RPMI7951 (cell line): ENCODE measurements around the gene HPN. TPM values are rescaled to one million over a fixed set of nuclear protein-coding genes. Genes with fewer than 3 reads are reported as not detected.
"Not testable (repeated sequence)": the region's sequence is repeated elsewhere in the genome, so short reads cannot be mapped to it uniquely, and the experiment has no call there.

Experiments used
- DNase-seq: peaks from one replicate; pipeline ENCODE4 v3.0.0-alpha.2; 2012; ENCODE audit warnings: low read depth
- total RNA-seq: library from RNA; depleted of rRNA; stranded (reverse); fragments of >200 nt; shearing (Covaris generic); gene quantifications from 2 replicates; pipeline ENCODE4 v1.2.3, GENCODE V29; 2014

HPN gene
- total RNA-seq, 1 experiment from 2014 or later: not detected

DNA sequence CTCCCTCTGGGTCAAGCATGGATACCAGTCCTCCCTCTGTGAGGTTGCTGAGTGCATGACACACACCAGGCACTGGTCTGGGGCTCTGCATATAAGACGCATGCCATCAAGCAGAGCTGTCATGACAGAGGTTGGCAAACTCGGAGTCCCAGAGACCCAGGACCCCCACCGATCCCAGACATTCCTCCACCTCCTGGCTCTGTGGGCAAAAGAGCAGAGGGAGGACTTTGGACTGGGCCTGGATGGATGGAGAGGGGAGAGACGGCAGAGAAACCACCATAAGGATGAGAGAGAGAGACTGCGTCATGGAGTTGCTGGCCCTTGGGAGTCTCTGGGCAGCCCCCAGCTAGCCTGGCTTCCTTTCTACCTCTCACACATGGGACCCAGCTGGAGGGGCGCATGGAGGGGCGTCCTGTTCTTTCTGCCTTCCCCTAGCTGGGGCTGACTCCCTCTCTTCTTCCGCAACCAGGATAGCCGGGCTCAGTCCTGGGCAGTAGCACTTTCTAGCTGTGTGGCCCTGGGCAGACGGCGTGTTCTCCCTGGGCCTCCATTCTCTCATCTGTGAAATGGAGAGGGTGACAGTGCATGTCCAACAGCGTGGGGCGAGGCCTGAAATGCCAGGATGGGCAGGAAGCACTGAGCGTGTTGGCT is 1.6 kb downstream of the HPN start:
- no peak for DNase-seq

DNA sequence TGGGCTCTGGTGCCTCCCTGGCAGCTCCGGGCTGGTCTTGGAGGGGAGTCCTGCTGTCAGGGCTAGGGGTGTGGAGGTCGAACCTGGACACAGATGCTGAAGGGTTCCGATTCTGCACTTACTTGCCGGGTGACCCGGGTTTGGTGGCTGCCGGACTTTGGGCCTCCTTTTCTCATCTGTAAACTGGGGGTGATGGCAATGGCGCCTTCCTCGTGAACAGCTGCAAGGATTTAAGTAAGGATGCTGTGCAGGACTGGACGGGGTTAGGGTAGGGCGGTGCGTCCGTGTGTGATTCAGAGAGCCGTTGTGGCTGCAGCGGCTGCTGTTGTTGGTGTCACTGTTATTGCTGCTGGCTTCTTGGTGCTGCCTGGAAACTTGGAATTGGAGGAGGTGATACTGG is 2.4 kb downstream of the HPN start:
- no peak for DNase-seq

DNA sequence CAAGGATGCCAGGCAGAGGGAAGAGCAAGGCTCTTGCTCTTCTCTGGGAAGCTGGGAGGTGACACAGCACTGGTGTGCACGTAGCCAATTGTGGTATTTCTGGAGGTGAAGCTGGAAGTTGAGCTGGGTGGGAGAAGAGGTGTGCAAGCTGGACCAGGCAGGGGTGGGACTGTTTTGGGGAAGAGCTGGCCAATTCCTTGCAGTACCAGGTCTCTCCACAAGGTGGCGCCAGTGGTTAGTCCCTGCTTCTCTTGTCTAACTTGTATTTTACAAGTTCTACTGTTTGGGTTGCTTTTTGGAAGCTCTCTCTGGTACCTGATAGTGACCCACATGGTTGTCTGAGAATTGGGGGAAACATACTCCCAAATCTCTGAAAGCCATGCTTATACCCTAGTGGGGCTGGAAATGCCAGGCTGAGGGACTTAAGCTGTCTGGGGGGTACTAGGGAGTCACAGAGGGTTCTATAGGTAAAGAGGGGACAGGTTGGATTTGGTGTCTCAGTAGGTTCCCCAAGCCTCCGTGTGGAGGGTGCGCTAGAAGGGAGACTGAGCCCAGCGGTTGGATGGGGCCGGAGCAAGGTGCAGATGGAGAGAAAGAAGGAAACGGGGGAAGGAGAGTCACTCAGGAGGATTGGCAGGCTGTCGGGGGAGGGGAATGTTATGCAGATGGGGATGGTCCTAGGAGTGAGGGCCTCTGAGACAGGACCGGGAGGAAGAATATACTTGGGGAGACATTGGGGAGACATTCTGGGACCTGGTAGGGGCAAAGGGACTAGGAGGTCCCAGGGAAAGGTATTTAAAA is 3.0 kb downstream of the HPN start:
- DNase-seq: peak; percentile 41

DNA sequence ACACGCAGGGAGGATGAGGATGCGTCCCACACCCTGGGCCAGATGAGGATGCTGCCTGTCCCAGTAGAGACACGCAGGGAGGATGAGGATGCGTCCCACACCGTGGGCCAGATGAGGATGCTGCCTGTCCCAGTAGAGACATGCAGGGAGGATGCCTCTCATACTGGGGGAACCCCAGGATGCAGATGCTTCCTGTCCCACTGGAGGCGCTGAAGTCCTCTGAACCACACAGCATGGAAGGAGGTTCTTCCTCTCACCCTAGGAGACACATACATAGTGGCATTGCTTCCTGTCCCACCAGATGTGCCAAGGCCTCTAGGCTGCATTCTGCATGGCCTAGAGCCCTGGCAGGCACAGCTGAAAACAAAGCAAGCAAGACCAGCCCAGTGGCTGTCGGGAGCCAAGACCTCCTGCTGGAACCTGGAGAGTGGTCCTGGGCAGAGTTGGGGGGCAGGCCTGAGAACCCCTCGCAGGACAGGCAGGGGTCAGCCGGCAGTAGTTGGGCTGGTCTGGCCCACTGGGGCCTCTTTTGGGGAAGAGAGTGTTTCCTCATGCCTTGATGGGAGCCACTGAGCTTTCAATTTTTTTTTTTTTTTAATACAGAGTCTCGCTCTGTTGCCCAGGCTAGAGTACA is 4.3 kb downstream of the HPN start:
- DNase-seq: peak; percentile 45

DNA sequence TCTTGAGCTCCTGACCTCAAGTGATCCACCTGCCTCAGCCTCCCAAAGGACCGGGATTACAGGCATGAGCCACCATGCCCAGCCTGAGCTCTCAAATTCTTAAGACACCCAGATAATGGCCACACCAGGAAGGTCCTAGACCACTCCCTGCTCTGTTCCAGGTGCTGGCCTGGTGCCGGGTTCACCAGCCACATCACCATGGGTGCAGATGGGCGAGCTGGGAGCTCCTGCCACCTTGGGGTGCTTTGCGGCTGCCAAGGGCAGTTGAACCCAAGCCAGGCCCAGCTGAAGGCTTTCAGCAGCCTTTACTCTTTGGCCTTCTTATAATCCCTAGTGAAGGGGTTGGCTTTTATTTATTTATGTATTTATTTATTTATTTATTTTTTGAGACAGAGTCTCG is 4.9 kb downstream of the HPN start:
- no peak for DNase-seq

DNA sequence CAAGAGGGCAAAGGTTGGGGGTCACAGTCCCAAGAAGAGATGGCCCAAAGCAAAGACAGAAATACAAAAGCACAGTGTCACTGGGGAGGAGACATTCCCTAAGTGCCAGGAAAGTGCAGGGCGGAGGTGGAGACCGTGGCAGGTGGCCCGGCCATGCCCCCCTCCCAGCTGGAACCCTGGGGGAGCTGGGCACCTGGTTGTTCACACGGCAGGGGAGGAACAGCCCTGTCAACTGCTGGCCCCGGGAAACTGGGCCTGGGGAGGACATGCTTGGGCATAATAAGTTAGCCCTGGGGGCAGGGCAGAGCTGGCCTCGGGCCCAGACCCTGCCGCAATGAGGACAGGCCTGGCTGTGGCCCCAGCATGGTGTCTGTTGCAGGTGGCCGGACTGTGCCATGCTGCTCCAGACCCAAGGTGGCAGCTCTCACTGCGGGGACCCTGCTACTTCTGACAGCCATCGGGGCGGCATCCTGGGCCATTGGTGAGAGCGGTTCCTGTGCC is 7.4 kb downstream of the HPN start:
- DNase-seq: no peak

DNA sequence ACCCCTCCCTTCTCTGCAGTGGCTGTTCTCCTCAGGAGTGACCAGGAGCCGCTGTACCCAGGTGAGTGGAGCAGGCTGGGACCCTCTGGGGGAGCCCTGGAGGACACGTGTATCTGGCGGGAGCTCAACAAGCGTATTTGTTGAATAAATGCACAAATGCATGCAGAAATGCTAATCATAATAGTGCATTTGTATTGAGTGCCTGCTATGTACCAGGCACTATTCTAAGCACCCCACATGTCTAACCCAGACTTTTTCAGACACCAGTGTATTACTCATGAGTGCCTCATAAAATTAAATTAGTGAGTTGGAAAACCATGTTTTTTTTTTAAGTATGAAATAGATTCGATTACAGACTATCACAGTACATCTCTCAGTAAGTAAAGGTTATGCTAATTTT is 7.9 kb downstream of the HPN start:
- DNase-seq: no peak

DNA sequence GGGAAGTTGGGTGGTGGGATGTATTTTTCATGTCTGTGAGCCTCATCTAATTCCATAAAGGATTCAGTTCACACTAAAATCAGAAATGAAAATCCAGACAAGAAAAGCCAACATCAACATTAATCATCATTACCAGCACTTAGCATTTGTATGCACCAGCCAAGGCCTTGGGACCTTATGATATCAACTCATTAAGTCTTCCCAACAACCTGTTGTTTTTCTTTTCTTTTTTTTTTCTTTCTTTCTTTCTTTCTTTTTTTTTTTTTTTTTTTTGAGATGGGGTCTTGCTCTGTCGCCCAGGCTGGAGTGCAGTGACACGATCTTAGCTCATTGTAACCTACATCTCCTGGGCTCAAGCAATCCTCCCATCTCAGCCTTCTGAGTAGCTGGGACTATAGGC is 9.1 kb downstream of the HPN start:
- DNase-seq: not testable (repeated sequence)

DNA sequence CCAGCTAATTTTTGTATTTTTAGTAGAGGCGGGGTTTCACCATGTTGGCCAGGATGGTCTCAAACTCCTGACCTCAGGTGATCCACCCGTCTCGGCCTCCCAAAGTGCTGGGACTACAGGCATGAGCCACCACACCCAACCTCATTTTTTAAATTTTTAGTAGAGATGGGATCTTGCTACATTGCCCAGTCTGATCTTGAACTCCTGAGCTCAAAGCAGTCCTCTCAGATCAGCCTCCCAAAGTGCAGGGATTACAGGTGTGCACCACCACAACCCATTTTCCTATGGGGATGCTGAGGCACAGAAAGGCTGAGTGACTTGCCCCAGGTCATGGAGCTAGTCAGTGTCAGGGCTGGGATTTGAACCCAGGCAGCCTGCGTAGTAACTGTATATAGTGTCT is 9.7 kb downstream of the HPN start:
- not testable (repeated sequence) for DNase-seq

DNA sequence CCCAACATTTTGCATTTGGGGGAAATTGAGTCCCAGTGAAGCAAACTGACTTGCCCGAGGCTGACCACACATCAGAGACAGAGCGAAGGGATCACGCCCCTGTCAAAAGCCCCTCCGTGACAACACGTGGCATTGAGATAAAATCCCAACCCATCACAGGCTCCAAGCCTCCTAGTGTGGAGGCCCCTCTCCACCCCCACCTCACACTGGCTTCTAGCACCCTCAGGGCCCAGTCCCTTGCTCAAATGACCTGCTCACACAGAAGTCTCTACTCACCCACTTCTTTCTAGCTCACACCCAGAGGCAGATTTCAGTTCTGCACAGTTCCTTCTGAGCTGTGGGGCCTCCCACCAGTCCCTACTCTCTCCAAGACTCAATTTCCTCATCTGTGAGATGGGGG is 10.3 kb downstream of the HPN start:
- DNase-seq: no peak

DNA sequence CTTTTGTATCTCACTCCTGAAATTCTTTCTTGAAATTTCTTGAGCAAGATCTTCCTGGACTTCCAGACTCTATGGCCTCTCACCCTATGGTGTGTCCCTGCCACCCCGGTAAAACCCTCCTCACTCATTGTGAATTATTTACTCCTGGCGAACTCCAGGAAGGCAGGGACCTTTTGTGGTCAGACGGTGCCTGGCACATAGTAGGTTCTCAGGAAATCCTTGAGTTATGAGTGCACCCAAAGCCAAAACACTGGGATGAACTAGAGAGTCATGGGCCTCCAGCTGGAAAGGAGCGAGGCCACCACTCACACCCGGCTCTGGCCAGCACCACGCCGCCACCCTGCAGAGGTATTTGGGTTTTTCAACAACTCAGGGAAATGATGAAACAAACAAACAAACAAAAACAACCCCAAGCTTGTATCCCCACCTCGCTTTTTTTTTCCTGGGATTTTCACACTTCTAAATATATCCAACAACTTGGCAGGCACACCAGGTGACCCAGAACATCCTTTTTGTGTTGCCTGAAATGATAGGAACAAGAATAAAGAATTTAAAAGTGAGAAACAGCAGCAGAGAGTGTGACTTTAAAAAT is 11.2 kb downstream of the HPN start:
- no peak for DNase-seq

DNA sequence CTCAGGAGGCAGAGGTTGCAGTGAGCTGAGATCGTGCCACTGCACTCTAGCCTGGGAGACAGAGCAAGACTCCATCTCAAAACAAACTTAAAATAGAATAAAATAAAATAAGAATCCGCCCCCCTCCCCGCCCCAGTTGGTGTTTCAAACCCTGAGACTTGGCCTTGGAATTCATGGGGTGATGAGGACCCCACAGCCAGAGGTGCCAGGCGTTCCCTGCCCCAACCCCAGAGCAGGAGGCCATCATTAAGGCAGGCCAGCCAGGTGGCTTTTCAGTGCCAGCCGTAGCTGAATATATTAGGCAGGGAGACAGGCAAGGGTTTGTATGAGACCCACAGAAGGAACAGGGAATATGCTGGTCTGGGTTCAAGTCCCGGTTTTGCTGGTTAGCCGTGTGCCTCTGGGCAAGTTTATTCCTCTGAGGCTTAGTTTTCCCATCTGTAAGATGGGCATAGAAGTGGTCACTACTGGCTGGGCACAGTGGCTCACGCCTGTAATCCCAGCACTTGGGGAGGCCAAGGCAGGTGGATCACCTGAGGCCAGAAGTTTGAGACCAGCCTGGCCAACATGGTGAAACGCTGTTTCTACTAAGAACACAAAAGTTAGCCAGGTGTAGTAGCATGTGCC is 12.3 kb downstream of the HPN start:
- no peak for DNase-seq

DNA sequence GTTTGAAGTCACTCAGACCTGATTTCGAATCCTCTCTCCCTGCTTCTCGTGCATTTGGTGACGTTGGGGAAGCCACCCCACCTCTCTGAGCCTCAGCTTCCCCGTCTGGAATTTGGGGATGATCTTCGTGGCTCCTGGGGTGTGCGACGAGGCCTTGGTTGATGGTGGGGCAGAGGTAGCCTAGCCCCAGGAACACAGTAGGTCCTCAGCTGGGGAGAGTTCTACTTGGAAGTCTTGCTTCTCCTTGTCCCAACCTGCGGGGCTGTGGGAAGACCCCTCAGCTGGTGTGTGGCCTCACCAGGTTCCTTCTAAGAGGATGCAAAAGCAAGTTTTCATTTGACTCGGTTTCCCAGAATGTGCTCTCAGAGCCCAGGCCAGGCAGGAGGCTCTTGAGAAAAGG is 13.1 kb downstream of the HPN start:
- DNase-seq: no peak

DNA sequence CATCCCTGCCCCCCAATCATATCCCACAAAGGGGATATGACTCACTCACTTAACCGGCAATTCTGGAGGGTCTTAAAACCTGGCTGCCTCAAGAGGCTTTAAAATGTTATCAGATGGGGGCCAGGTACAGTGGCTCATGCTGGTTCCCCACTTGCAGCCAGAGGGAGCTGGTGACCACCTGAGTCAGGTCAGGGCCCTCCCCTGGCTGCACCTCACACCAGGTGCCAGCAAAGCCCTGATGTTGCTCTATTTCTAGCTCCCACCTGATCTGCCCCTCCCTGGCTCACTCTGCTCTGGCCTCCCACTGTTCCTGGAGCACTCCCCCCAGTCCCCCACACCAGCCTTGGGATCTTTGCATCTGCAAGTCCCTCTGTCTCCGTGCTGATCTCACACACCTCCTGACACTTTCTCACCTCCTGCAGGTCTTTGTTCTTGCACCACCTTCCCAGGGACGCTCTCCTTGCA is 14.2 kb downstream of the HPN start:
- DNase-seq: no peak

DNA sequence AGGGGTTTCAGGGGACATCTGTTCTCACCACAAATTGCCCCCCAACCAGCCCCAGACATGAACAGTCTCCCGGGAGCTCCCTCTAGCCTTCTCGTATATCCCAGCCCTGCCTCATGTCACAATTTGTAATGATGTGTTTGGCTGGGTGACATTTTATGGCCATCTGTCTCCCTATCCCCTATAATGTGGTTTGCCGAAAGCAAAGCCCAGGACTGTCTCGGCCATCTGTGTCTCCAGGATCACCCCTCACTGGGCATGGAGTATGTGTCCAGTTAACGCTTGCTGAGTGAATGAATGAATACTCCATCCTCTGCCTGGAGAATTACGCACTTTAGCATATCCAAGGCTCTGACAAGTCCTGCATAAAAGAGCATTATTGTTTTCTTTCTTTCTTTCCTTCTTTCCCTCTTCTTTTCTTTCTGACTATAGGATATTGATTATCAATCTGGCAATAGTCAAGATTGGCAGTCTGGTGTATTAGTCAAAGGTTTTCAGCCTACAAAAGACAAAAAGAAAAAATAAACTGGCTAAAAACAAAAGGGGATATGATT is 15.1 kb downstream of the HPN start:
- DNase-seq: no peak

DNA sequence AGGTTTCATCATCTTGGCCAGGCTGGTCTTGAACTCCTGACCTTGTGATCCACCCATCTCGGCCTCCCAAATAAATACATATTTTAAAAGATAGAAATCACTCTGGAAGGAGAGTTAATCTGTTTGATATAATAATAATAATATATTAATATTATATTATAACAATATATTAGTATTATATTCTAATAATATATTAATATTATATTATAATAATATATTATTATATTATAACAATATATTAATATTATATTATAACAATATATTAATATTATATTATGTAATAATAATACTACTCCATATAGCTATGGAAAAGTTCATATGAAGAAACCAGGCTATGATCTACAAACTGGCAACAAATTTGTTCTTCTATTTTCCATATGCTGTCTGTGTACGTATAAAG is 16.8 kb downstream of the HPN start:
- DNase-seq: no peak

DNA sequence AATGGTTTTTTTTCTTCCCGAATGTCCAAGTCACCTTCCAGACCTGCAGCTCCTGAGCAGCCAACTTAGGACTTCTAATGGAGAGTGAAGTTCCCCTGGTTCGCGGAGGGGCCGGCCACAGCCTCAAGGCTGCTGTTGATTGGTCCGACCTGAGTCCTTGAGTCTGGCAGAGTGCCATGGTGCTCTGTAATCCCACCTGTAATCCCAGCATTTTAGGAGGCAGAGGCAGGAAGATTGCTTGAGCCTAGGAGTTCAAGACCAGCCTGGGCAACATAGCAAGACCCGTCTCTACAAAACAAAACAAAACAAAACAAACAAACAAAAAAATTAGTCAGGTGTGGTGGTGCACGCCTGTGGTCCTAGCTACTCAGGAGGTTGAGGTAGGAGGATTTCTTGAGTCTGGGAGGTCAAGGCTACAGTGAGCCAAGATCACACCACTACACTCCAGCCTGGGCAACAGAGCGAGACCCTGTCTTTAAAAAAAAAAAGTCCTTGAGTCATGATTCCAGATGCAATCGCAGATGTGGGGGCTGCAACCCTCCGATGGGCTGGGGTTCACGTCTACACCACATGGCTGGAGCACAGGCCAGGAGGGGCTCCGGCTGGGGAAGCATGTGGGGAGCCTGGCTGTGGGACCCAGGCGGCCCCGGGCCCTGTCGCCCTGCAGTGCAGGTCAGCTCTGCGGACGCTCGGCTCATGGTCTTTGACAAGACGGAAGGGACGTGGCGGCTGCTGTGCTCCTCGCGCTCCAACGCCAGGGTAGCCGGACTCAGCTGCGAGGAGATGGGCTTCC is 17.7 kb downstream of the HPN start:
- DNase-seq: no peak

DNA sequence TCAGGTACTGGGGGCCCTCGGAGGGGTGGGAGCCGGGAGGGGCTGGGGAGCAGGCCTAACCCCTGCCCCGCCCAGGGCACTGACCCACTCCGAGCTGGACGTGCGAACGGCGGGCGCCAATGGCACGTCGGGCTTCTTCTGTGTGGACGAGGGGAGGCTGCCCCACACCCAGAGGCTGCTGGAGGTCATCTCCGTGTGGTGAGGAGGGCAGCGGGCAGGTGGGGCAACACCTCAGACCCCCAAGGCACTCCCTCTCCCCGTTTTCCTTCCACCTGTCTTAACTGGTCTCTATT is 18.2 kb downstream of the HPN start:
- DNase-seq: no peak

DNA sequence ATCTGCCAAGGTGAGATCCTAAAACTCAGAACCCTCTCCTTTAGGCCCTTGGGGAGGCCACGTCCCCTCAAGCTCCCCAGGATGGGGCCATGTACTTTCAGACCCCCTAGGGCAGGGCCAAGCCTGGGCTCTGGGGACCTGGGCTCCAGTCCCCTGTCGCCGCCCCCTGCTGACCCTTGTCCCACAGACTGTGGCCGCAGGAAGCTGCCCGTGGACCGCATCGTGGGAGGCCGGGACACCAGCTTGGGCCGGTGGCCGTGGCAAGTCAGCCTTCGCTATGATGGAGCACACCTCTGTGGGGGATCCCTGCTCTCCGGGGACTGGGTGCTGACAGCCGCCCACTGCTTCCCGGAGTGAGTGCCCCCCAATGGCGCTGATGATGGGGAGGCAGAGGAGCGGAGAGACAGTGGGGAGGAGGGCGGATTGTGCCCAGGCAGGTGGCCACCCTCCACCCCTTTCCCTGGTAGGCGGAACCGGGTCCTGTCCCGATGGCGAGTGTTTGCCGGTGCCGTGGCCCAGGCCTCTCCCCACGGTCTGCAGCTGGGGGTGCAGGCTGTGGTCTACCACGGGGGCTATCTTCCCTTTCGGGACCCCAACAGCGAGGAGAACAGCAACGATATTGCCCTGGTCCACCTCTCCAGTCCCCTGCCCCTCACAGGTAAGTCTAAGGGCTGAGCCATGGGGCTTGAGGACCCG is 18.8 kb downstream of the HPN start:
- no peak for DNase-seq

DNA sequence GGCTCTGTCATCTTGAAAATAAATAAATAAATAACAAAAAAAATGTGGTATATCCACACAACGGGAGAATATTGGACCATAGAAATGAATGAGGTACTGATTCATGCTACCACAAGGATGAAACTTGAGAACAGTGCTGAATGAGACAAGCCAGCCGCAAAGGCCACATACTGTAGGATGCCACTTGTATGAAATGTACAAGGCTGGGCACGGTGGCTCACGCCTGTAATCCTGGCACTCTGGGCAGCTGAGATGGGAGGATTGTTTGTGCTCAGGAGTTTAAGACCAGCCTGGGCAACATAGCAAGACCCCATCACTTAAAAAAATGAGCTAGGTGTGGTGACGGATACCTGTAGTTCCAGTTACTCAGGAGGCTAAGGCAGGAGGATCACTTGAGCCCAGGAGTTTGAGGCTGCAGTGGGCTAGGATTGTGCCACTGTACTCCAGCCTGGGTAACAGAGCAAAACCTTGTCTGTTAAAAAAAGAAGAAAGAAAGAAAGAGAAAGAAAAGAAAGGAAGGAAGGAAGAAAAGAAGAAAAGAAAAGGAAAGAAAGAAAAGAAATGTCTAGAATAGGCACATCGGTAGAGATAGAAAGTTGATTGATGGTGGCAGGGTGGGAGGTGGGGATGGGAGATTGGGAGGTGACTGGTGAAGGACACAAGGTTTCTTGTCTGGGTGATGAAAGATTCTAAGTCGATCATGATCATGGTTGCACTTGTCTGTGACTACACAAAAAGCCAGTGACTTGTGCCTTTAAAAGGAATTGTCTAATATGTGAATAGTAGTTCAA is 20.3 kb downstream of the HPN start:
- DNase-seq: peak; percentile 55
